KOPT-K1 (cell line): Measurements from ENCODE around the gene DNAJC1.

ENCODE experiments used
- H3K27ac ChIP-seq: fragments of 200-600 bp; sonication (generic); 2 replicates; pipeline ENCODE4 v1.5.1; 2016; ENCODE audit warnings: antibody characterized with exemption, mild to moderate bottlenecking, low read depth, low read length; ENCODE audit not compliant: poor library complexity, severe bottlenecking
- H3K36me3 ChIP-seq: fragments of 200-600 bp; sonication (generic); 2 replicates; pipeline ENCODE4 v1.5.1; 2017; ENCODE audit warnings: antibody characterized with exemption, mild to moderate bottlenecking, low read length, moderate library complexity; ENCODE audit not compliant: insufficient read depth
- H3K9me3 ChIP-seq: fragments of 200-600 bp; sonication (generic); 2 replicates; pipeline ENCODE4 v1.5.1; 2017; ENCODE audit warnings: antibody characterized with exemption, low read length, mild to moderate bottlenecking; ENCODE audit not compliant: insufficient read depth, poor library complexity, severe bottlenecking

DNAJC1 gene

DNA sequence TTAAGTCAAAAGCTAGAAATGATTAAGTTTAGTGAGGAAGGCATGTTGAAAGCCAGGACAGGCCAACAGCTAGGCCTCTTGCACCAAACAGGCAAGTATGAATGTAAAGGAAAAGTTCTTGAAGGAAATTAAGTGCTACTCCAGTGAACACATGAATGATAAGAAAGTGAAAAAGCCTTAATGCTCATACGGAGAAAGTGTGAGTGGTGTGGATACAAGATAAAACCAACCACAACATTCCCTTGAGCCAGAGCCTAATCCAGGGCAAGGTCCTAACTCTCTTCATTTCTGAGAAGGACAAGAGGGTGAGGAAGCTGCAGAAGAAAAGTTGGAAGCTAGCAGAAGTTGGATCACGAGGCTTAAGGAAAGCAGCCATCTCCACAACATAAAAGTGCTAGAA lies 53.0 kb downstream of the DNAJC1 start:
- H3K27ac ChIP-seq, result no peak overlapping the region
- no peaks in the 10 kb centered on the region for H3K36me3 ChIP-seq
- H3K9me3 ChIP-seq, result no peaks in the 10 kb centered on the region

- Histone ChIP-seq H3K36me3 (no peaks in the 10 kb centered on the region), H3K27ac (no peak overlapping the region), H3K9me3 (no peaks in the 10 kb centered on the region)
Measured at GRCh38 chr10:21946946-21947345, 56.6 kb downstream of the DNAJC1 start.

DNA sequence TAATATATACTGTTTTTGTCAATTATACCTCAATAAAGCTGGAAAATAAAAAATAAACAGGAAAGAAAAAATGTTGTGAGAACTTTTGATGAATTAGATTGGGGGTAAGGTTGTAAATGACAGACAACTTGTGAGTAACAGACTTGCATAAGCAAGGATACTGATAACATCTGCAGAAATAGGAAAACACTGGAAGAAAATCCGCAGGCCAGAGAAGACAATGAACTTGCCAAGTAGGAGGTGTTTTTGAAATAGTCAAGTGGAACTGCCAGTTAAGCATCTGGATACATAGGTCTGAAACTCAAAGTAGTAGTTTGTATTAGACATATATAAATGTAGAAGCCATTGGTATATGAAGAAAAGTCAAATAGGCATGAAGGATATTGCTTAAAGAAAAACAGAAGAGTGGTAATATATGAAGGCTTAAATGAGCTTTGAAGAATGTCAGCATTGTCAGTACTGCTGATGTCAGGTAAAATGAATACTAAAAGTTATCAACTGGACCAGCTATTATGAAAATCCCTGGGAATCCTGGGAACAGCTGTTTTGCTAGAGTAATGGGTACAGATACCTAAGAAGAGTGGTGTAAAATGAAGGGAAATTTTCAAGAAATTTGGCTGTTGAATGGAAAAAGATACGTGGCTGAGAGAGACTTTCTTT lies 58.7 kb downstream of the DNAJC1 start:
- H3K9me3 ChIP-seq, result no peaks in the 10 kb centered on the region
- H3K27ac ChIP-seq, result no peak overlapping the region
- H3K36me3 ChIP-seq, result no peaks in the 10 kb centered on the region

DNA sequence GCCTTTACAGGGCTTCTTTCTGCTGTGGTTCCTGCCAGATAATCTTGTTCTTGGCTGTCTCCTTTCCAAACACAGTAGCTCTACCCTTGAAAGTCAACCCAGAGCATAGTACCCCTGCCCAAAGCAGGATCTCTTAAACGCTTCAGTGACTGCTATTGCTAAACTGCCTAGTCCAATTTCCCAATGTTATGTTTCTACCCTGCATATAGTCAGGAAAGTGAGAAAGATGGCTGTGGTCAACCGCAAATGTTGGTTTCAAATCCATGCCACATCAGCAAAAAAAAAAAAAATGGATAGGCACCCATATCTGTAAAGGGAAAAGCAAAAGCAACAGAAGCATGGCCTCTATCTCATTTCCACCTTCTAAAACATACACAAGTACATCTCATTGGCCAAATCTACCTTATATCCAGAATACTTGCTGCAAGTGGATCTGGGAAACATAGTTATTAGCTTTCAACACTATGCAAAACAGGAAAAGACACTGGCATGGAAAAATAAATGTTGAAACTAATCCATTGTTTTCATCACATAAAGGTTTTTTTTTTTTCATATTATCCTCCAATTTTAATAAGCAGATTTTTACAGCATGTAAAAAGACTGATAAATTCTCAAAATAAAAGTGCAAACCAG lies 59.8 kb downstream of the DNAJC1 start:
- Histone ChIP-seq H3K9me3 (no peaks in the 10 kb centered on the region), H3K27ac (no peak overlapping the region), H3K36me3 (no peaks in the 10 kb centered on the region)

GRCh38 chr10:21935439-21936023 lies 68.0 kb downstream of the DNAJC1 start:
- Histone ChIP-seq H3K36me3 (no peaks in the 10 kb centered on the region), H3K27ac (no peak overlapping the region), H3K9me3 (peaks cover 19% of the 10 kb centered on the region)

GRCh38 chr10:21934307-21934706 lies 69.2 kb downstream of the DNAJC1 start:
- peaks cover 19% of the 10 kb centered on the region for H3K9me3 ChIP-seq

DNA sequence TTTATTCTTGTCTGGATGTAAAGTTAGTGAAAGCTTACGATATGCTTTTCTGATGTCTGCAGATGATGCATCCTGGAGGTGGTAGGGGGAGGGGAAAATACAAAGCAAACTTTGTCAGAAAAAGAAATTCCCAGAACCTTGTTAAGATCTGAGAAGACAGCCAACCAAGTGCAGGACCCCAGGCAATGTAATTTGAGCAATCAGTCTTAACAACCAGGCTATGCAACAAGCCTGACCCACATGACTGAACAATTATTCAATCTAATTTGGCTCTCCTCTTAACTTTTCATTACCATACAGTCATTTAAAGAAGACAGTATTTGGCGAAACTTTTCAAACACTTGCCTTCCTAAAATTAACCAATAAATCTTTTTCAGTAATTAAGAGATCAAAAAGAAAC lies 74.5 kb downstream of the DNAJC1 start:
- no peak overlapping the region for H3K27ac ChIP-seq
- no peaks in the 10 kb centered on the region for H3K36me3 ChIP-seq
- H3K9me3 ChIP-seq, result no peaks in the 10 kb centered on the region

More at GRCh38 chr10:21934307-21934706, 69.2 kb downstream of the DNAJC1 start:
- no peaks in the 10 kb centered on the region for H3K36me3 ChIP-seq
- H3K27ac ChIP-seq, result no peak overlapping the region

GRCh38 chr10:21927631-21928353 lies 75.7 kb downstream of the DNAJC1 start:
- Histone ChIP-seq H3K9me3 (no peaks in the 10 kb centered on the region), H3K27ac (no peak overlapping the region), H3K36me3 (no peaks in the 10 kb centered on the region)

DNA sequence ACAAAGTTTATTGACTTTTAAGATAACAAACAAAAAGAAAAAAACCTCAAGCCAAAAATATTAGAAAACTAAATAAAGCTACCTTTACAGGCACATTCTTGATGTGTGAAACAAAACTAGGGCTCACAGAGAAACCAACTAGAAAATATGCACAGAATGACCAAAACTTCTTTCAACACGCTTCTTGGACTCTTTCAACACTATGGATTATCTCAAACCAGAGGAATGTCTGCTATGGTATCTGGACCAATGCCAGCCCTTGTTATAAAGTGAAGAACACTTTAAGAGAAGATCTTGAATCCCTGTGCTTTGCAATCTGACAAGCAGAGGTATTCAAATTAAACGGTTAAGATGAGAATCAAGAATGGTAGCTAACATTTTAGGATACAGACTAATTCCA lies 76.6 kb downstream of the DNAJC1 start:
- Histone ChIP-seq H3K9me3 (no peaks in the 10 kb centered on the region), H3K27ac (no peak overlapping the region), H3K36me3 (no peaks in the 10 kb centered on the region)

DNA sequence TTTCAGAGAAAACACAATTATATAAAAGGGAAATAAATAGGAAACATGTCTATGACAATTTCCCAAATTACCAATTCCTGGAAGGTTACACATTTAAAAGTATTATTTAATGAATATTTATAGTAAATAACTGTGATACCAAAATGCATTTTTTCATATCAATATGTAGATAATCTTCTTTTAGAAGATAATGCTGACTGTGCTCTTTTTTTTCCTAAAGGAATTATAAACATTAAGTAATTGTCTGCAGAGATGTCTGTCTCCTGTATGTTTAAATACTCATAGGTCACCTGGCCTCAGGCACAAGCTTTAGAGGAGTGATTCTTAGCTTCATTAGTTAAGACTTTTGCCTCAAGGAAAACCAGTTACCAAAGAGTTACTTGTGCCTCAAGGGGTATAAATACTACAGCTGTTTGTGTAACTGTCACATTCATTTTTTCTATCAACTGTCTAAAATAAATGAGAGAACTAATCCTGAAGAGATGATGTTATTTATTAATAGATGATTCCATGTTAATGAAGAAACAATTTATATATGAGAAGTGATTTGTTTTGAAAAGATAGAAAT lies 77.1 kb downstream of the DNAJC1 start:
- H3K36me3 ChIP-seq, result no peaks in the 10 kb centered on the region
- no peak overlapping the region for H3K27ac ChIP-seq
- no peaks in the 10 kb centered on the region for H3K9me3 ChIP-seq

- Histone ChIP-seq H3K36me3 (no peaks in the 10 kb centered on the region), H3K27ac (no peak overlapping the region), H3K9me3 (no peaks in the 10 kb centered on the region)
Measured at GRCh38 chr10:21925851-21926250, 77.7 kb downstream of the DNAJC1 start.

DNA sequence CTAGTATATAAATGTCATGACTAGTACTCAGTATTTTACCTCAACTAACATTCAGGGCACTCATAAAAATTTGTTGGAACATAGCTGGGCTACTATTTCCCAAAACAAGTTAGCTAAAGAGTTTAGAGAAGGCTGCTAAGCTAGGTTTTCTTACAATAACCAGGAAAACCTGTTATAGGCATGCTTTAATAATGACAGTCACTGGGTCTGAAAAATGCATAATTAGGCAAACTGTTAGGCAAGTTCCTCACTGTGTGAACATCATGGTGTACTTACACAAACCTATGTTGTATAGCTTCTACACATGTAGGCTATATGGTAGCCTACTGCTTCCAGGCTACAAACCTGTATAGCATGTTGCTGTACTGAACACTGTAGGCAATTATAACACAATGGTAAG lies 79.0 kb downstream of the DNAJC1 start:
- no peaks in the 10 kb centered on the region for H3K36me3 ChIP-seq

GRCh38 chr10:21920633-21921032 lies 82.9 kb downstream of the DNAJC1 start:
- Histone ChIP-seq H3K9me3 (no peaks in the 10 kb centered on the region), H3K27ac (no peak overlapping the region), H3K36me3 (no peaks in the 10 kb centered on the region)

More for the DNA sequence above, 79.0 kb downstream of the DNAJC1 start:
- Histone ChIP-seq H3K27ac (no peak overlapping the region), H3K9me3 (no peaks in the 10 kb centered on the region)

GRCh38 chr10:21919906-21920305 lies 83.6 kb downstream of the DNAJC1 start:
- Histone ChIP-seq H3K27ac (no peak overlapping the region), H3K9me3 (no peaks in the 10 kb centered on the region), H3K36me3 (no peaks in the 10 kb centered on the region)

GRCh38 chr10:21919117-21919516 lies 84.4 kb downstream of the DNAJC1 start:
- Histone ChIP-seq H3K9me3 (no peaks in the 10 kb centered on the region), H3K27ac (no peak overlapping the region), H3K36me3 (no peaks in the 10 kb centered on the region)
